Trophoblast cell (in vitro differentiated cells and primary cell): ENCODE data around the gene RABEPK.
A peak's percentile ranks its signal among the peaks of the same experiment; 100 is the strongest.

Experiments
- DNase-seq, 2 donors: peaks; one replicate each; pipeline ENCODE4 v3.0.0-alpha.2; 2016
- H2AFZ ChIP-seq: 2 replicates; pipeline ENCODE4 v1.6.1; 2013; ENCODE audit warnings: low read length, moderate library complexity, mild to moderate bottlenecking; ENCODE audit not compliant: insufficient read depth, poor library complexity
- H2AK5ac ChIP-seq: 2 replicates; pipeline ENCODE4 v1.6.1; 2013; ENCODE audit warnings: mild to moderate bottlenecking, low read length
- H2BK120ac ChIP-seq: 2 replicates; pipeline ENCODE4 v1.6.1; 2013; ENCODE audit warnings: low read length, mild to moderate bottlenecking, moderate library complexity; ENCODE audit not compliant: insufficient read depth, poor library complexity
- H2BK12ac ChIP-seq: 2 replicates; pipeline ENCODE4 v1.6.1; 2013; ENCODE audit warnings: mild to moderate bottlenecking, low read length, moderate library complexity
- H2BK5ac ChIP-seq: 2 replicates; pipeline ENCODE4 v1.6.1; 2013; ENCODE audit warnings: low read length, low read depth, moderate library complexity, mild to moderate bottlenecking; ENCODE audit not compliant: poor library complexity
- H3K14ac ChIP-seq: 2 replicates; pipeline ENCODE4 v1.6.1; 2013; ENCODE audit warnings: mild to moderate bottlenecking, low read length
- H3K18ac ChIP-seq: 2 replicates; pipeline ENCODE4 v1.6.1; 2013; ENCODE audit warnings: mild to moderate bottlenecking, low read length
- H3K23ac ChIP-seq: 2 replicates; pipeline ENCODE4 v1.6.1; 2013; ENCODE audit warnings: low read length
- H3K27ac ChIP-seq: 2 replicates; pipeline ENCODE4 v1.5.1; 2013; ENCODE audit warnings: low read depth, mild to moderate bottlenecking, inconsistent platforms, low read length, moderate library complexity
- H3K27me3 ChIP-seq: 2 replicates; pipeline ENCODE4 v1.6.1; 2013; ENCODE audit warnings: inconsistent platforms, mild to moderate bottlenecking, low read length, moderate library complexity; ENCODE audit not compliant: insufficient read depth
- H3K36me3 ChIP-seq, 2 experiments: 1 replicate in 1 of 2; 2 replicates in 1 of 2; pipeline ENCODE4 v1.6.1; 2013; ENCODE audit warnings: low read length in 2 of 2, mild to moderate bottlenecking in 2 of 2, moderate library complexity in 1 of 2; ENCODE audit not compliant: insufficient read depth in 2 of 2, control insufficient read depth in 1 of 2
- H3K4ac ChIP-seq: 2 replicates; pipeline ENCODE4 v1.6.1; 2013; ENCODE audit warnings: low read depth, mild to moderate bottlenecking, low read length, moderate library complexity
- H3K4me1 ChIP-seq, 2 experiments: 1 replicate in 1 of 2; 2 replicates in 1 of 2; pipeline ENCODE4 v1.6.1; 2013; ENCODE audit warnings: low read length in 2 of 2, mild to moderate bottlenecking in 2 of 2, moderate library complexity in 1 of 2; ENCODE audit not compliant: insufficient read depth in 2 of 2, control insufficient read depth in 1 of 2
- H3K4me2 ChIP-seq: 2 replicates; pipeline ENCODE4 v1.6.1; 2013; ENCODE audit warnings: inconsistent platforms, mild to moderate bottlenecking, low read length, moderate library complexity
- H3K4me3 ChIP-seq: 2 replicates; pipeline ENCODE4 v1.5.1; 2013; ENCODE audit warnings: mild to moderate bottlenecking, low read depth, low read length, inconsistent platforms
- H3K79me1 ChIP-seq: one replicate; pipeline ENCODE4 v1.6.1; 2013; ENCODE audit warnings: low read length
- H3K79me2 ChIP-seq: 2 replicates; pipeline ENCODE4 v1.6.1; 2013; ENCODE audit warnings: low read length, mild to moderate bottlenecking; ENCODE audit not compliant: control insufficient read depth, insufficient read depth, poor library complexity
- H3K9ac ChIP-seq: 2 replicates; pipeline ENCODE4 v1.6.1; 2013; ENCODE audit warnings: mild to moderate bottlenecking, low read length
- H3K9me3 ChIP-seq: 2 replicates; pipeline ENCODE4 v1.6.1; 2013; ENCODE audit warnings: low read depth, mild to moderate bottlenecking, control low read depth, inconsistent platforms, low read length; ENCODE audit not compliant: insufficient read depth
- H4K12ac ChIP-seq: 2 replicates; pipeline ENCODE4 v1.6.1; 2013; ENCODE audit warnings: low read depth, mild to moderate bottlenecking, low read length, moderate library complexity
- H4K8ac ChIP-seq: 2 replicates; pipeline ENCODE4 v1.6.1; 2013; ENCODE audit warnings: low read depth, mild to moderate bottlenecking, low read length, moderate library complexity
- H4K91ac ChIP-seq: one replicate; pipeline ENCODE4 v1.6.1; 2013; ENCODE audit warnings: low read depth, mild to moderate bottlenecking, low read length, moderate library complexity
- WGBS: extraction: QIAGEN DNeasy Blood & Tissue Kit; methylation state at CpG from one replicate; pipeline ENCODE4 v1.1.7; 2013; ENCODE audit warnings: missing lambda C conversion rate; ENCODE audit not compliant: insufficient read length, insufficient coverage; ENCODE audit errors: extremely low coverage; 5-methylcytosine and 5-hydroxymethylcytosine counted together

The RABEPK gene

DNA sequence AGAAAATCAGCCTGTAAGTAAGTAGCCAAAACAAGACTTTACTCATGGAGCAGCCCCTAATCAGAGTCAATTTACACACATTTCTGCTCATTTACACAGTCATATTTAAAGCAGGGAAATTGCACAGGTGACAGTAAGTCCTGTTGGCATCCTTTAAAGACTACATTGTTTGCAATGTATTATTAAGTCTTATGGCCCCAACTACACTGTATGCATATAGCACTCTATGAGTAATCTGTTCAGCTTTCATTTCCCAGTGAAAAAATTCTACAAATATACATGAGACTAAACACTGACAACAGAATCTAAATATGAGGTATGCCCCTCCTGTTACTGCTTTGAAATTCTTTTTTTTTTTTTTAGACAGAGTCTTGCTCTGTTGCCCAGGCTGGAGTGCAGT lies 30.4 kb upstream of the RABEPK start:
- no peaks in the 10 kb centered on the region for H3K4me1 ChIP-seq
- no peak overlapping the region for H2BK5ac ChIP-seq
- H3K4me2 ChIP-seq, result no peak overlapping the region
- no peak overlapping the region for H3K14ac ChIP-seq
- H2AK5ac ChIP-seq, result no peak overlapping the region
- no peak overlapping the region for H2BK12ac ChIP-seq
- H3K9ac ChIP-seq, result no peak overlapping the region
- H3K4me3 ChIP-seq, result no peak overlapping the region
- no peak overlapping the region for H2AFZ ChIP-seq
- H3K27ac ChIP-seq, result no peak overlapping the region
- no peak overlapping the region for H3K23ac ChIP-seq
- no peak overlapping the region for H4K12ac ChIP-seq
- no peak overlapping the region for H2BK120ac ChIP-seq
- H3K27me3 ChIP-seq, result no peaks in the 10 kb centered on the region
- no peak overlapping the region for H4K8ac ChIP-seq
- no peak overlapping the region for H3K18ac ChIP-seq
- no peaks in the 10 kb centered on the region for H3K79me2 ChIP-seq
- H4K91ac ChIP-seq, result no peak overlapping the region
- no peak for DNase-seq
- peaks cover 2 to 7% of the 10 kb centered on the region in 2 experiments for H3K36me3 ChIP-seq
- H3K79me1 ChIP-seq, result no peaks in the 10 kb centered on the region
- no peaks in the 10 kb centered on the region for H3K9me3 ChIP-seq
- no peak overlapping the region for H3K4ac ChIP-seq

- Histone ChIP-seq H2AFZ (no peak overlapping the region), H2BK12ac (no peak overlapping the region), H3K27ac (no peak overlapping the region), H3K4me1 (no peaks in the 10 kb centered on the region), H3K14ac (no peak overlapping the region), H2AK5ac (no peak overlapping the region), H3K4ac (no peak overlapping the region), H3K9ac (no peak overlapping the region), H3K4me2 (no peak overlapping the region), H3K23ac (no peak overlapping the region), H3K18ac (no peak overlapping the region), H4K12ac (no peak overlapping the region), H4K91ac (no peak overlapping the region), H4K8ac (no peak overlapping the region), H3K4me3 (no peak overlapping the region), H3K27me3 (no peaks in the 10 kb centered on the region), H3K79me1 (no peaks in the 10 kb centered on the region), H3K9me3 (no peaks in the 10 kb centered on the region), H3K36me3 (peaks cover 2 to 7% of the 10 kb centered on the region in 2 experiments), H3K79me2 (peaks cover 3% of the 10 kb centered on the region), H2BK5ac (no peak overlapping the region), H2BK120ac (no peak overlapping the region)
- DNase-seq, result no peak
- WGBS, result no CpG with 5 or more reads among the region's 6 CpGs
These were observed 28.1 kb upstream of the RABEPK start for GRCh38 chr9:125172031-125172755.

- Histone ChIP-seq H3K27ac (no peak overlapping the region), H3K79me2 (peaks cover 3% of the 10 kb centered on the region), H3K4ac (peak overlapping the region; percentile 55), H3K14ac (no peak overlapping the region), H2AFZ (no peak overlapping the region), H3K23ac (no peak overlapping the region), H3K4me2 (no peak overlapping the region), H2BK120ac (no peak overlapping the region), H2AK5ac (no peak overlapping the region), H2BK5ac (no peak overlapping the region), H3K4me1 (no peaks in the 10 kb centered on the region), H3K79me1 (no peaks in the 10 kb centered on the region), H4K8ac (no peak overlapping the region), H2BK12ac (no peak overlapping the region), H4K12ac (no peak overlapping the region), H4K91ac (no peak overlapping the region), H3K36me3 (peaks cover 0 to 5% of the 10 kb centered on the region in 2 experiments), H3K27me3 (no peaks in the 10 kb centered on the region), H3K18ac (peak overlapping the region; percentile 71), H3K4me3 (no peak overlapping the region), H3K9ac (no peak overlapping the region), H3K9me3 (no peaks in the 10 kb centered on the region)
- peak in 1 of 2 donors; percentile 30 for DNase-seq
- WGBS, result no CpG with 5 or more reads among the region's 3 CpGs
These were observed 23.7 kb upstream of the RABEPK start for GRCh38 chr9:125176636-125177035.

- Histone ChIP-seq H3K79me2 (peaks cover 3% of the 10 kb centered on the region), H4K12ac (no peak overlapping the region), H3K4me2 (no peak overlapping the region), H2BK120ac (no peak overlapping the region), H3K23ac (no peak overlapping the region), H2AK5ac (no peak overlapping the region), H3K27me3 (no peaks in the 10 kb centered on the region), H3K4me1 (no peaks in the 10 kb centered on the region), H3K36me3 (peaks cover 0 to 5% of the 10 kb centered on the region in 2 experiments), H2BK12ac (no peak overlapping the region), H3K4me3 (no peak overlapping the region), H3K9ac (no peak overlapping the region), H4K8ac (no peak overlapping the region), H3K14ac (no peak overlapping the region), H3K79me1 (no peaks in the 10 kb centered on the region), H2BK5ac (no peak overlapping the region), H3K27ac (no peak overlapping the region), H3K18ac (no peak overlapping the region), H2AFZ (no peak overlapping the region), H3K4ac (no peak overlapping the region), H4K91ac (no peak overlapping the region), H3K9me3 (no peaks in the 10 kb centered on the region)
- no CpG with 5 or more reads among the region's 1 CpG for WGBS
- no peak for DNase-seq
These were observed 22.5 kb upstream of the RABEPK start for GRCh38 chr9:125177888-125178287.
